ENCODE results near the gene PPP2R3B. TPM values are rescaled to one million over a fixed set of nuclear protein-coding genes. Genes with fewer than 3 reads are reported as not detected.
A peak's percentile ranks its signal among the peaks of the same experiment; 100 is the strongest.

PPP2R3B gene
- total and polyA plus RNA-seq, 2 of the 13 experiments (the other 11 are each of a cell fraction or from before 2014, with no cell fraction given) = 17.0 to 21.4 TPM

GRCh38 chrX:318068-318738, 68.5 kb downstream of the PPP2R3B start (continued):
- TF ChIP-seq PATZ1 (CRISPR knock-in tag; IDR thresholded peaks at IDR 0.05) = no peak
- no peak for TF ChIP-seq HNF1A (IDR thresholded peaks at IDR 0.05; ENCODE audit: low read depth)
- no peak for TF ChIP-seq HNF1A (CRISPR knock-in tag; IDR thresholded peaks at IDR 0.05; ENCODE audit: borderline replicate concordance)
- no peak for TF ChIP-seq PITX1 (CRISPR knock-in tag; IDR thresholded peaks at IDR 0.05)
- 0 out of 2 replicates have a peak, but pooled peaks have one; percentile 12 for TF ChIP-seq POLR2AphosphoS2 (IDR thresholded peaks at IDR 0.05; ENCODE audit: low read depth, low read length)
- TF ChIP-seq MIER2 (CRISPR knock-in tag; IDR thresholded peaks at IDR 0.05) = no peak
- TF ChIP-seq ZNF776 (CRISPR knock-in tag; IDR thresholded peaks at IDR 0.05) = no peak
- no peak for TF ChIP-seq ZNF30 (CRISPR knock-in tag; IDR thresholded peaks at IDR 0.05)
- TF ChIP-seq ZNF724P (CRISPR knock-in tag; IDR thresholded peaks at IDR 0.05; ENCODE audit: borderline replicate concordance) = no peak
- no peak for TF ChIP-seq ESRRA (CRISPR knock-in tag; IDR thresholded peaks at IDR 0.05; ENCODE audit: low read depth)
- TF ChIP-seq ZNF343 (CRISPR knock-in tag; IDR thresholded peaks at IDR 0.05) = no peak
- TF ChIP-seq ZNF530 (CRISPR knock-in tag; IDR thresholded peaks at IDR 0.05; ENCODE audit: low read depth) = no peak
- no peak for TF ChIP-seq PRDM15 (CRISPR knock-in tag; IDR thresholded peaks at IDR 0.05)
- no peak for TF ChIP-seq RAD51 (IDR thresholded peaks at IDR 0.05; ENCODE audit: borderline replicate concordance)
- peak; percentile 10; the same call in 1 of the 2 replicates for TF ChIP-seq ZNF503 (CRISPR knock-in tag; IDR thresholded peaks at IDR 0.05)
- TF ChIP-seq TEAD3 (CRISPR knock-in tag; optimal IDR thresholded peaks at IDR 0.05; ENCODE audit: borderline replicate concordance) = no peak
- no peak for TF ChIP-seq DNMT1 (CRISPR knock-in tag; IDR thresholded peaks at IDR 0.05)
- no peak for TF ChIP-seq SETDB1 (CRISPR knock-in tag; IDR thresholded peaks at IDR 0.05; ENCODE audit: borderline replicate concordance)
- 0 out of 2 replicates have a peak, but pooled peaks have one; percentile 14 for TF ChIP-seq KAT7 (CRISPR knock-in tag; IDR thresholded peaks at IDR 0.05; ENCODE audit: borderline replicate concordance)

Data from HepG2 (cell line).